T-helper 22 cell (primary cell): ENCODE measurements around the gene ABRAXAS1.

Experiments used
- DNase-seq: peaks from one replicate; pipeline ENCODE4 v3.0.0-alpha.2; 2020; ENCODE audit warnings: low read depth

The ABRAXAS1 gene

DNA sequence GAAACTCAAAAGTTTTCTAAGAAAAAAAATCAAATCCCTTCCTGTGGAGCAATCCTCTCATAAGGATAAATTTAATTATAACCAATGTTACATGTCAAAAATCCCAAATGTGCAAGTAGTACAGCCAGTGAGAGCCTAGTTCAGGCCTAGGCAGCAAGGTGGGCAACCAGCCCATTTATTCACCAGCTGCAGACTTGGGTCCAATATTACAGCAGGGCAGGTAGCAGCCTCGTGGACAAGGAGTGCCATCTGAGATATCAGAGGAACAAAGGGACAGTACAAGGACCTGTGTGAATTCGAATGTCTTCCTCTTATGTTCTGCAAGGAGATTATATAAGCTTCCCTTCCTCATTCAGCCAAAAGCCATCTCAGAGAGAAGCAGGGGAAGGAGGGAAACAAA, 35.9 kb downstream of the ABRAXAS1 start:
- DNase-seq: no peak

- no peak for DNase-seq
Observed at GRCh38 chr4:83440899-83441298, 44.0 kb downstream of the ABRAXAS1 start.

GRCh38 chr4:83440148-83440814, 44.6 kb downstream of the ABRAXAS1 start:
- no peak for DNase-seq

DNA sequence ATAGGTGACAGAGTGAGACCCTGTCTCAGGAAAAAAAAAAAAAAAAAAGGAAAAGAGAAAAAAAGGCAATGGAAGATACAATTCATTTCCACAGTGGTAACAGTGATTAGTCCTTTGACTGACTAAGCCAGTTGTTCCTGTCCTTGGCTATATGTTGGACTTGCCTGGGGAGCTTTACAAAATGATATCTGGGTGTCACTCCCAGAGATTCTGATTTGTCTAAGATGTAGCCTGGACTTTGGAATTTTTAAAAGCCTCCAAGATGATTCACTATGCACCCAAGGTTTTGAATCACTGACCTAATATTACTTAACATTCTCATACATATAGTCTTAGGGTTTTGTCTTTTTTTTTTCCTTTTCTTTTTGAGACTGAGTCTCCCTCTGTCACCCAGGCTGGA, 46.2 kb downstream of the ABRAXAS1 start:
- no peak for DNase-seq

GRCh38 chr4:83436680-83437079, 48.2 kb downstream of the ABRAXAS1 start:
- no peak for DNase-seq

- no peak for DNase-seq
Observed at GRCh38 chr4:83431200-83431599, 53.7 kb downstream of the ABRAXAS1 start.

DNA sequence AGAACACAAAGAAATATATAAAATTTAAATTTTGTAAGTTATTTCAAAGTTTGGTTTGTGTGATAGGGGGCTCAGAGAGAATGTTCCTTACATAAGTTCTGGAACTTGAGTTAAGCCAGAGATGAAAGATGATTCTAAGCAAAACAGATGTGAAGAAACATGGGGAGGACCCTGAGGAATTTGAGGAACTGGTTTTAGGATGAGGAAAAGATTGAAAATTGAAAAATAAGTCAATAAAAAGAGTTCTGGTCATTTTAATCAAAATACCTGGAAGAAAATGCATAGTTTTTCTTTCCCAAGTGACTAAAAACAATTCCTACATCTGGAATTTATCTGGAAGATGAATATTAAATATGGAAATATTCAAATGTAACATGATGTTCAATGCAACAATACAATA, 66.7 kb downstream of the ABRAXAS1 start:
- no peak for DNase-seq

DNA sequence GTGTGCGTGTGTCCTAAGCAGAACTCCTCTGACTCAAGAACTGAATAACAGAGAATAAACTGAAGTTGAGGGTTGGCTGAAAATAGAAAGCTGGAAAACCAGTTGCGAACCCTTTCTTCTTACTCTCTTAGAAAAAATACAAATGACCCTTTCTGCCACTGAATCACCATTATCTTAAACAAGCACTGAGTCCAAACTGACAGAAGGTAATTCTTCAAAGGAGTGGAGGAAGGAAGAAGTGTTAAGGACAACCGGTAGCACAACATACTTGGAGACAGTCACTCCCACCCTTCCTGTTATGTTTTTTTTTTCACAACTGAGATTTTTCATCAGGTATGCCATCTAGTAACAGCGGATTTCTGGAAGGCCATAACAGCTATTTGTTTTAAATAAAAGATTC, 67.3 kb downstream of the ABRAXAS1 start:
- no peak for DNase-seq

DNA sequence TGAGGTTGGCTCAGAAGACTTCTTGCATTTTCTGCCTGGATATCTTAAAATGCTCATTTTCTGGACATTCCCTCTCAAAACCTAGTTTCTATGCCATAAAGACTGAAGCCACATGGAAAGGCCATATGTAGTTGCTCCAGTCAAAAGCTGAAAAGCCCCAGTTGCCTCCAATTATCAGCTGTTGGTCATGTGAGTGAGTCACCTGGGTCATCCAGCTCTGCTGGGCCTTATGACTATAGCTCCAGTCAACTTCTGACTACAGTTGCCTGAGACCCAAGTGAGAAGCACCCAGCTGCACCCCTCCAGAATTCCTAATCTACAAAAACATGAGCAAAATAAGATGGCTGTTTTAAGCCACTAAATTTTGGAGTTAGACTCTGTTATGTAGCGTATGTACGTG, 71.2 kb downstream of the ABRAXAS1 start:
- DNase-seq: no peak
